ENCODE measurements around the gene MCC. TPM values are rescaled to one million over a fixed set of nuclear protein-coding genes. Genes with fewer than 3 reads are reported as not detected.

The MCC gene
- total RNA-seq, 2 donors from 2014 or later = 164 to 187 TPM

GRCh38 chr5:113512341-113512740 is 24.1 kb upstream of the MCC start:
- no peak overlapping the region for H3K4me3 Mint-ChIP-seq

DNA sequence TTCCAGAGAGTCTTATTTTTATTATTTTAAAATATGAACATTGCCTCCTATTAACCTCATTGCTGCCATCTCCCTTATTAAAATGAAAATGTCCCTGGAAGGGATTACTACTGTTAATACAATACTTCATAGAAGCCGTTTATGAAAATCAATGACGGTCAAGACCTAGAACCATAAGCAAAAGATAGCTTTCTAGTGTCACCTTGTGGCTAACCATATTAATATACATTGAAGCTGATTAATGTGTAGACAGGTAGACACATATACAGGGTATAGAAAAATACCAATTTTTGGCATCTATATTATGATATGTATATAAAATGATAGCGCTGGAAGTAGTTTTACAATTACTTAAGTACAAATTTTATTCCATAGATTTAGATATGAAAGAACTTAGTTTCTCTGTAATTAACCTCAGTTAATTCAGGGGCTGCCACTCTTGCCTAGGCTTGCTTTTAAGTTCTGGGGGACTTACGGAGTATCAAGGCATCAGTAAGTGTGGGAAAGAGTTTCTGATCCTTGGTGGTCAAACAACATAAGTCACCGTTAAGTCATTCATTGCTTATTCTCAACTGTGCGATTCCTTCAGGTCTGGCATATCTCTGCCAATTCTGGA is 22.7 kb upstream of the MCC start:
- Histone ChIP-seq H3K4me3 (ENCODE audit: low read length) (no peak overlapping the region), H3K4me1 (ENCODE audit: control insufficient read depth, insufficient read depth, low read length) (no peaks in the 10 kb centered on the region), H3K36me3 (ENCODE audit: control insufficient read depth, insufficient read depth, low read length) (peaks cover 1% of the 10 kb centered on the region), H3K27me3 (ENCODE audit: control insufficient read depth, insufficient read depth, low read length, poor library complexity, severe bottlenecking) (peaks cover 24% of the 10 kb centered on the region), H3K9ac (ENCODE audit: extremely low read depth, low read length, poor library complexity, severe bottlenecking) (no peak overlapping the region), H3K9me3 (ENCODE audit: control insufficient read depth, low read length) (no peaks in the 10 kb centered on the region), H3K27ac (ENCODE audit: low read depth, low read length) (no peak overlapping the region)
- Mint-ChIP-seq H3K4me1 (peaks cover 7% of the 10 kb centered on the region), H3K9me3 (no peaks in the 10 kb centered on the region), H3K36me3 (ENCODE audit: low read depth) (no peaks in the 10 kb centered on the region), H3K27ac (no peak overlapping the region), H3K27me3 (ENCODE audit: insufficient read depth) (peaks cover 33% of the 10 kb centered on the region), H3K4me3 (no peak overlapping the region)
- TF ChIP-seq CTCF (conservative IDR thresholded peaks at IDR 0.05) = peak; percentile 57
- no peak for DNase-seq
- WGBS, 2 experiments (ENCODE audit: insufficient coverage in 1 of 2, insufficient read length in 1 of 2) = 81 to 84% methylated on average over 2 to 5 of the region's 6 CpGs

More at GRCh38 chr5:113512341-113512740, 24.1 kb upstream of the MCC start:
- Histone ChIP-seq H3K27ac (ENCODE audit: low read depth, low read length) (no peak overlapping the region), H3K36me3 (ENCODE audit: control insufficient read depth, insufficient read depth, low read length) (peaks cover 6% of the 10 kb centered on the region), H3K9me3 (ENCODE audit: control insufficient read depth, low read length) (no peaks in the 10 kb centered on the region), H3K4me1 (ENCODE audit: control insufficient read depth, insufficient read depth, low read length) (no peaks in the 10 kb centered on the region), H3K4me3 (ENCODE audit: low read length) (no peak overlapping the region), H3K27me3 (ENCODE audit: control insufficient read depth, insufficient read depth, low read length, poor library complexity, severe bottlenecking) (peaks cover 12% of the 10 kb centered on the region), H3K9ac (ENCODE audit: extremely low read depth, low read length, poor library complexity, severe bottlenecking) (no peak overlapping the region)
- peaks cover 7% of the 10 kb centered on the region for H3K4me1 Mint-ChIP-seq
- no peak overlapping the region for H3K27ac Mint-ChIP-seq
- H3K9me3 Mint-ChIP-seq = no peaks in the 10 kb centered on the region
- no peak for TF ChIP-seq CTCF (conservative IDR thresholded peaks at IDR 0.05)
- peaks cover 24% of the 10 kb centered on the region for H3K27me3 Mint-ChIP-seq (ENCODE audit: insufficient read depth)
- no peak for DNase-seq
- peaks cover 7% of the 10 kb centered on the region for H3K36me3 Mint-ChIP-seq (ENCODE audit: low read depth)
- 66 to 91% methylated on average over 3 of the region's 3 CpGs for WGBS, 2 experiments (ENCODE audit: insufficient coverage in 1 of 2, insufficient read length in 1 of 2)

- H3K9me3 ChIP-seq (ENCODE audit: control insufficient read depth, low read length) = no peaks in the 10 kb centered on the region
- no peaks in the 10 kb centered on the region for H3K9me3 Mint-ChIP-seq
- peaks cover 29% of the 10 kb centered on the region for H3K27me3 ChIP-seq (ENCODE audit: control insufficient read depth, insufficient read depth, low read length, poor library complexity, severe bottlenecking)
- no peak overlapping the region for H3K9ac ChIP-seq (ENCODE audit: extremely low read depth, low read length, poor library complexity, severe bottlenecking)
- H3K27ac Mint-ChIP-seq = no peak overlapping the region
- peaks cover 38% of the 10 kb centered on the region for H3K27me3 Mint-ChIP-seq (ENCODE audit: insufficient read depth)
- no peaks in the 10 kb centered on the region for H3K36me3 ChIP-seq (ENCODE audit: control insufficient read depth, insufficient read depth, low read length)
- H3K4me1 ChIP-seq (ENCODE audit: control insufficient read depth, insufficient read depth, low read length) = no peaks in the 10 kb centered on the region
- H3K27ac ChIP-seq (ENCODE audit: low read depth, low read length) = no peak overlapping the region
- H3K4me3 Mint-ChIP-seq = no peak overlapping the region
- no peaks in the 10 kb centered on the region for H3K36me3 Mint-ChIP-seq (ENCODE audit: low read depth)
- no peak overlapping the region for H3K4me3 ChIP-seq (ENCODE audit: low read length)
- no peak for DNase-seq
- peaks cover 2% of the 10 kb centered on the region for H3K4me1 Mint-ChIP-seq
- TF ChIP-seq CTCF (conservative IDR thresholded peaks at IDR 0.05) = no peak
Observed at GRCh38 chr5:113508756-113509155, 20.5 kb upstream of the MCC start.
